HEK293 (cell line): Measurements from ENCODE around the gene PVALEF.

Experiments used
- CTCF ChIA-PET: fragments of 350-600 bp; formaldehyde crosslinking; extraction: SDS; loops from one replicate; lab custom pipeline; 2021; ENCODE audit warnings: antibody characterized with exemption; lab: Yijun Ruan, JAX
- POLR2A ChIA-PET: fragments of 300-600 bp; formaldehyde crosslinking; extraction: SDS; loops from one replicate; lab custom pipeline; 2020; ENCODE audit warnings: antibody characterized with exemption, inconsistent platforms; lab: Yijun Ruan, JAX
- H3K27ac ChIP-seq: fragments of 200-500 bp; sonication (Bioruptor generic); 2 replicates; pipeline ENCODE4 v1.5.1; 2014; ENCODE audit warnings: low read depth, low read length, control low read depth, inconsistent platforms; ENCODE audit errors: extremely low read depth
- H3K36me3 ChIP-seq, 2 experiments: fragments of 200-500 bp in 1 of 2; sonication (Bioruptor generic) in 1 of 2; 1 replicate in 1 of 2; 2 replicates in 1 of 2; pipeline ENCODE4 v1.5.1; 2014 to 2017; ENCODE audit warnings: inconsistent platforms in 2 of 2, low read length in 2 of 2; ENCODE audit not compliant: control insufficient read depth in 2 of 2, insufficient read depth in 1 of 2
- H3K4me1 ChIP-seq: fragments of 200-500 bp; sonication (Bioruptor generic); 2 replicates; pipeline ENCODE4 v1.5.1; 2014; ENCODE audit warnings: mild to moderate bottlenecking, low read length, inconsistent platforms; ENCODE audit not compliant: control insufficient read depth, insufficient read depth
- H3K4me3 ChIP-seq: 2 replicates; pipeline ENCODE4 v1.5.1; 2011; ENCODE audit warnings: low read depth, mild to moderate bottlenecking, control low read depth, low read length, moderate library complexity
- H3K9me3 ChIP-seq: fragments of 200-500 bp; sonication (Bioruptor generic); 2 replicates; pipeline ENCODE4 v1.5.1; 2014; ENCODE audit warnings: low read depth, low read length, inconsistent platforms; ENCODE audit not compliant: control insufficient read depth, insufficient read depth
- HIC1 ChIP-seq: fragments of 450-650 bp; formaldehyde crosslinking; IDR thresholded peaks from 2 replicates; pipeline ENCODE4 v1.5.1; 2016; ENCODE audit warnings: missing biosample characterization, missing genetic modification characterization
- KLF17 ChIP-seq: fragments of 450-650 bp; formaldehyde crosslinking; IDR thresholded peaks from 2 replicates; pipeline ENCODE4 v1.5.1; 2016; ENCODE audit warnings: missing biosample characterization, missing genetic modification characterization
- TCF7L2 ChIP-seq: IDR thresholded peaks from 2 replicates; pipeline ENCODE4 v1.6.1; 2011; ENCODE audit warnings: low read depth, mild to moderate bottlenecking, inconsistent platforms, low read length, moderate library complexity, borderline replicate concordance
- ZBTB49 ChIP-seq: fragments of 450-650 bp; formaldehyde crosslinking; IDR thresholded peaks from 2 replicates; pipeline ENCODE4 v1.5.1; 2016; ENCODE audit warnings: missing biosample characterization, missing genetic modification characterization, low read depth
- ZBTB8A ChIP-seq: fragments of 450-650 bp; formaldehyde crosslinking; IDR thresholded peaks from 2 replicates; pipeline ENCODE4 v1.5.1; 2016; ENCODE audit warnings: missing biosample characterization, missing genetic modification characterization
- ZFP41 ChIP-seq: fragments of 450-650 bp; formaldehyde crosslinking; IDR thresholded peaks from 2 replicates; pipeline ENCODE4 v1.5.1; 2016; ENCODE audit warnings: missing biosample characterization, missing genetic modification characterization, borderline replicate concordance
- ZNF133 ChIP-seq: fragments of 450-650 bp; formaldehyde crosslinking; IDR thresholded peaks from 2 replicates; pipeline ENCODE4 v1.5.1; 2016; ENCODE audit warnings: missing biosample characterization, missing genetic modification characterization
- ZNF146 ChIP-seq: fragments of 450-650 bp; formaldehyde crosslinking; IDR thresholded peaks from 2 replicates; pipeline ENCODE4 v1.5.1; 2016; ENCODE audit warnings: missing biosample characterization, missing genetic modification characterization
- ZNF280C ChIP-seq: fragments of 450-650 bp; formaldehyde crosslinking; IDR thresholded peaks from 2 replicates; pipeline ENCODE4 v1.5.1; 2016; ENCODE audit warnings: missing biosample characterization, missing genetic modification characterization
- ZNF311 ChIP-seq: fragments of 450-650 bp; formaldehyde crosslinking; IDR thresholded peaks from 2 replicates; pipeline ENCODE4 v1.5.1; 2017; ENCODE audit warnings: missing biosample characterization, missing genetic modification characterization, borderline replicate concordance
- ZNF335 ChIP-seq: fragments of 450-650 bp; formaldehyde crosslinking; conservative IDR thresholded peaks from 2 replicates; pipeline ENCODE4 v1.5.1; 2016; ENCODE audit warnings: missing biosample characterization, missing genetic modification characterization
- ZNF341 ChIP-seq: fragments of 450-650 bp; formaldehyde crosslinking; IDR thresholded peaks from 2 replicates; pipeline ENCODE4; 2016; ENCODE audit warnings: low read depth, missing biosample characterization, missing genetic modification characterization
- ZNF521 ChIP-seq: fragments of 450-650 bp; formaldehyde crosslinking; IDR thresholded peaks from 2 replicates; pipeline ENCODE4 v1.5.1; 2017; ENCODE audit warnings: missing biosample characterization, mild to moderate bottlenecking, missing genetic modification characterization
- ZNF530 ChIP-seq: fragments of 450-650 bp; formaldehyde crosslinking; IDR thresholded peaks from 2 replicates; pipeline ENCODE4 v1.5.1; 2016; ENCODE audit warnings: low read depth, missing biosample characterization, missing genetic modification characterization
- ZNF600 ChIP-seq: fragments of 450-650 bp; formaldehyde crosslinking; IDR thresholded peaks from 2 replicates; pipeline ENCODE4 v1.5.1; 2016; ENCODE audit warnings: missing biosample characterization, missing genetic modification characterization
- ZNF610 ChIP-seq: fragments of 450-650 bp; formaldehyde crosslinking; IDR thresholded peaks from 2 replicates; pipeline ENCODE4 v1.5.1; 2016; ENCODE audit warnings: missing biosample characterization, missing genetic modification characterization, borderline replicate concordance

PVALEF gene

GRCh38 chr17:81180836-81181810 lies 15.8 kb downstream of the PVALEF start:
- Histone ChIP-seq H3K27ac (no peak overlapping the region), H3K4me1 (no peaks in the 10 kb centered on the region), H3K4me3 (no peak overlapping the region), H3K36me3 (no peaks in the 10 kb centered on the region), H3K9me3 (no peaks in the 10 kb centered on the region)
- ChIA-PET CTCF (interaction anchor here (0.6 kb wide), 2 partner anchors 31 to 39 kb away, joined by 4 read pairs; no protein-coding TSS in a partner anchor), POLR2A (no interaction called here)
- TF ChIP-seq KLF17 (tag by site-specific recombination), result no peak
- TF ChIP-seq ZFP41 (tag by site-specific recombination), result no peak
- TF ChIP-seq ZNF530 (tag by site-specific recombination), result no peak
- TF ChIP-seq ZNF280C (tag by site-specific recombination), result no peak
- no peak for TF ChIP-seq ZBTB8A (tag by site-specific recombination)
- no peak for TF ChIP-seq HIC1 (tag by site-specific recombination)

- no peaks in the 10 kb centered on the region for H3K9me3 ChIP-seq
- no peaks in the 10 kb centered on the region for H3K36me3 ChIP-seq
- ChIA-PET POLR2A (no interaction called here), CTCF (interaction anchor here (0.9 kb wide), 1 partner anchor 19 kb away, joined by 4 read pairs; no protein-coding TSS in a partner anchor)
- no peak overlapping the region for H3K27ac ChIP-seq
- TF ChIP-seq ZNF311, result no peak
- TF ChIP-seq ZNF341 (tag by site-specific recombination), result no peak
- no peak for TF ChIP-seq TCF7L2
- no peak for TF ChIP-seq ZNF600 (tag by site-specific recombination)
- no peak for TF ChIP-seq ZNF133
- no peak for TF ChIP-seq ZBTB49
- no peak for TF ChIP-seq ZNF521 (tag by site-specific recombination)
- no peak for TF ChIP-seq ZNF610
- TF ChIP-seq ZNF335, result no peak
- TF ChIP-seq ZNF146, result no peak
- H3K4me1 ChIP-seq, result no peaks in the 10 kb centered on the region
- H3K4me3 ChIP-seq, result no peak overlapping the region
Measured at GRCh38 chr17:81181811-81182185, 16.5 kb downstream of the PVALEF start.
